Naive thymus-derived CD4-positive, alpha-beta T cell (primary cell): ENCODE data around the gene LNPEP. TPM values are rescaled to one million over a fixed set of nuclear protein-coding genes. Genes with fewer than 3 reads are reported as not detected.
A peak's percentile ranks its signal among the peaks of the same experiment; 100 is the strongest.

ENCODE experiments used
- ATAC-seq: fragments of 150-1000 bp; cut with Tn5 transposase; 2 replicates; pipeline ENCODE4 v1.10.0; 2021; ENCODE audit warnings: mild to moderate bottlenecking, moderate library complexity
- CTCF ChIA-PET: fragments of 350-600 bp; sonication (Branson Sonifier 250); formaldehyde crosslinking; loops from one replicate; lab custom pipeline; 2021; ENCODE audit warnings: antibody characterized with exemption; lab: Charles Lee
- POLR2A ChIA-PET: fragments of 350-600 bp; sonication (Branson Sonifier 250); formaldehyde crosslinking; loops from one replicate; lab custom pipeline; 2021; ENCODE audit warnings: antibody characterized with exemption, inconsistent platforms; lab: Charles Lee
- DNase-seq, 9 donors: peaks; one replicate each; pipeline versions ENCODE4 v3.0.0 to v3.0.0-alpha.2; 2020 to 2022; ENCODE audit warnings: mixed read lengths in 1 of 9
- H3K27ac ChIP-seq: one replicate; pipeline ENCODE4 v1.7.0; 2013; ENCODE audit warnings: mild to moderate bottlenecking, low read depth, low read length, moderate library complexity
- H3K27me3 ChIP-seq, 2 donors: one replicate each; pipeline ENCODE4 v1.7.0; 2013; ENCODE audit warnings: low read length in 2 of 2, mild to moderate bottlenecking in 2 of 2, moderate library complexity in 2 of 2; ENCODE audit not compliant: control insufficient read depth in 2 of 2, insufficient read depth in 2 of 2
- H3K36me3 ChIP-seq, 3 experiments: 1 replicate in 2 of 3; 2 replicates in 1 of 3; pipeline ENCODE4 v1.7.0; 2013; ENCODE audit warnings: low read length in 3 of 3, mild to moderate bottlenecking in 3 of 3, moderate library complexity in 1 of 3; ENCODE audit not compliant: insufficient read depth in 3 of 3, control insufficient read depth in 2 of 3
- H3K4me1 ChIP-seq, 2 donors: one replicate each; pipeline ENCODE4 v1.7.0; 2013; ENCODE audit warnings: low read length in 2 of 2, mild to moderate bottlenecking in 2 of 2, moderate library complexity in 1 of 2; ENCODE audit not compliant: control insufficient read depth in 2 of 2, insufficient read depth in 2 of 2
- H3K4me3 ChIP-seq: 2 replicates; pipeline ENCODE4 v1.7.0; 2013; ENCODE audit warnings: mild to moderate bottlenecking, low read length
- H3K9me3 ChIP-seq, 3 experiments: 1 replicate in 2 of 3; 2 replicates in 1 of 3; pipeline ENCODE4 v1.7.0; 2013; ENCODE audit warnings: low read length in 3 of 3; ENCODE audit not compliant: control insufficient read depth in 2 of 3
- H3K27ac Mint-ChIP-seq, 9 donors: one replicate each; pipeline ENCODE4 v1.8.0; 2020 to 2022; ENCODE audit warnings: mixed read lengths in 9 of 9, mild to moderate bottlenecking in 8 of 9, moderate library complexity in 5 of 9, inconsistent platforms in 2 of 9
- H3K27me3 Mint-ChIP-seq, 5 donors: one replicate each; pipeline ENCODE4 v1.8.0; 2021 to 2022; ENCODE audit warnings: mixed read lengths in 5 of 5, mild to moderate bottlenecking in 1 of 5
- H3K36me3 Mint-ChIP-seq, 5 donors: one replicate each; pipeline ENCODE4 v1.8.0; 2020 to 2022; ENCODE audit warnings: mixed read lengths in 5 of 5, mild to moderate bottlenecking in 3 of 5, inconsistent platforms in 1 of 5
- H3K4me1 Mint-ChIP-seq, 7 donors: one replicate each; pipeline ENCODE4 v1.8.0; 2020 to 2022; ENCODE audit warnings: mixed read lengths in 7 of 7, mild to moderate bottlenecking in 3 of 7, inconsistent platforms in 1 of 7
- H3K4me3 Mint-ChIP-seq, 10 donors: one replicate each; pipeline ENCODE4 v1.8.0; 2020 to 2022; ENCODE audit warnings: mild to moderate bottlenecking in 10 of 10, mixed read lengths in 10 of 10, moderate library complexity in 6 of 10, inconsistent platforms in 2 of 10
- H3K9me3 Mint-ChIP-seq, 11 donors: one replicate each; pipeline ENCODE4 v1.8.0; 2020 to 2022; ENCODE audit warnings: mixed read lengths in 11 of 11, mild to moderate bottlenecking in 4 of 11, inconsistent platforms in 1 of 11, moderate library complexity in 1 of 11
- intact Hi-C, 2 donors: fragments of 100-400 bp; cut with micrococcal nuclease; formaldehyde crosslinking; loops; one replicate each; pipeline ENCODE4 v1.15.1; 2023
- polyA plus RNA-seq, 2 donors: library from polyadenylated mRNA; unstranded; fragments of 300-500 nt; fragmentation: Illumina TruSeq; gene quantifications; one replicate each; pipeline ENCODE4 v1.2.3, GENCODE V29; 2021
- total RNA-seq, 6 experiments: library from RNA in 5 of 6; stranded (reverse) in 5 of 6; gene quantifications; 1 replicate in 5 of 6; 2 replicates in 1 of 6; pipeline ENCODE4 v1.2.3 and lab custom pipeline; 2021 to 2026

LNPEP gene
- total and polyA plus RNA-seq, 7 experiments from 2014 or later: 53.2 to 109 (median 82.6) TPM

DNA sequence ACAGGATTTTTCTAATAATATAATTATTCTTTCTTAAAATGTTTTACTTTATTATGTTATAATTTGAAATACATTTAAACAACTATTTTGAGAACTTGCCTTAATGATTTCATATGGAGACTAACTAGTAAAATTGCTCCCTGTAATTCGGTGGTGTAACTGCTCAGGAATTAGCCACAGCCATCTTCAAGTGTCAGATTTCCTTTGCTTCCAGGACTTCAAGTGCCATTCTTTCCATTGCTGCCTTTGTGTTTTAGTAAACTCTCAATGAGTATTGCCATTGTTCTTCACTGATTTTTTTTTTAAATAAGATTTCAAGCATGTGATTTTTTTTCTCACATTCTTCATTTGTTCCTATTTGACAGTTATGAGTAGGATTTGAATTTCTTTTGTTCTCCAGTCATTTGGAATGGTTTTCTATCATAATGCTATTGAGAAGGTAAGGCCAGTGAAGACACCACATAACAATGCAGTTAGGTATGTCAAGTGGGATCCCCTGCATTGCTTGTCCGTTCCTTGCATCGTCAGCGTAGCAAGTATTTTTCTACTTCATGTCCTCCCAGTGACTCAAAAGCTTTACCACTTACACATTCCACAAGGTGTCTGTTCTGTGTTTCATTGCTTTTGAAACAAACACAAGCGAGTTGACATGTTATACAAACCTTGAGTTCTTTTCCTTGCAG, 83.7 kb downstream of the LNPEP start:
- no peak overlapping the region for H3K4me3 ChIP-seq
- ATAC-seq: no peak
- Mint-ChIP-seq H3K4me1 (peaks cover 14 to 50% (median 32%) of the 10 kb centered on the region in 7 donors), H3K27me3 (no peaks in the 10 kb centered on the region), H3K36me3 (peaks cover 16 to 63% (median 56%) of the 10 kb centered on the region in 5 donors), H3K27ac (peak overlapping the region in 2 of 9 donors; percentile 59 to 62), H3K4me3 (no peak overlapping the region), H3K9me3 (no peaks in the 10 kb centered on the region)
- POLR2A ChIA-PET: interaction anchor here (1.0 kb wide), 1 partner anchor 83 kb away, joined by 3 read pairs; no protein-coding TSS in a partner anchor
- H3K36me3 ChIP-seq: peaks cover 12 to 61% (median 29%) of the 10 kb centered on the region in 3 experiments
- CTCF ChIA-PET: no interaction called here
- H3K4me1 ChIP-seq: peaks cover 0 to 9% of the 10 kb centered on the region in 2 donors
- no peak overlapping the region for H3K27ac ChIP-seq
- DNase-seq: no peak
- intact Hi-C loops: loop anchor here in 1 of 2 donors (5.0 kb wide), 1 partner anchor 82 kb away; the partner anchor contains the start of gene LNPEP
- H3K9me3 ChIP-seq: no peaks in the 10 kb centered on the region
- H3K27me3 ChIP-seq: no peaks in the 10 kb centered on the region

DNA sequence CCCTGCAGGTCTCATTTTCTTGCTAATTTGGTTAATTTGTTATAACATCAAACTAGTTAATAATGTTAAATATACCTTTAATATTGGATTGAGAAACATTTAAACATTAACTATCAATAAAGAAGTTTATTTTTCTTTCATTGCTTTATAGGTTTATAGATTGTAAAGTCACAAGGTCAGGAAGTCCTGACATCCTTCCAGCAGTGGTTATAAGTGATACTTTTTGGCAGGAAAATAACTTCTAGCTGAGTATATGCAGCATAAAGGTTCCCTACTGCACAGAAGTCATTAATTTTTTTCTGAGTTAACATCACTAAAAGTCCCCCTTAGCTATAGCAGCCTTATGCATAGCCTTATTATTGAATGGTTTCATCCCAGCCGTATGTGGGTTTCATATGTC, 85.5 kb downstream of the LNPEP start:
- peak overlapping the region in 1 of 9 donors; percentile 63 for H3K27ac Mint-ChIP-seq
- ChIA-PET CTCF (no interaction called here), POLR2A (interaction anchor here (1.5 kb wide), 1 partner anchor 85 kb away, joined by 4 read pairs; the partner anchor contains the start of gene LNPEP)
- ATAC-seq: no peak
- H3K4me3 ChIP-seq: no peak overlapping the region
- H3K27me3 Mint-ChIP-seq: no peaks in the 10 kb centered on the region
- H3K27me3 ChIP-seq: no peaks in the 10 kb centered on the region
- peaks cover 11 to 66% (median 31%) of the 10 kb centered on the region in 3 experiments for H3K36me3 ChIP-seq
- H3K9me3 Mint-ChIP-seq: no peaks in the 10 kb centered on the region
- DNase-seq: no peak
- intact Hi-C loops: no loop called here
- peaks cover 0 to 9% of the 10 kb centered on the region in 2 donors for H3K4me1 ChIP-seq
- no peak overlapping the region for H3K27ac ChIP-seq
- H3K9me3 ChIP-seq: no peaks in the 10 kb centered on the region
- H3K4me3 Mint-ChIP-seq: no peak overlapping the region
- peaks cover 13 to 42% (median 26%) of the 10 kb centered on the region in 7 donors for H3K4me1 Mint-ChIP-seq
- peaks cover 9 to 57% (median 52%) of the 10 kb centered on the region in 5 donors for H3K36me3 Mint-ChIP-seq

DNA sequence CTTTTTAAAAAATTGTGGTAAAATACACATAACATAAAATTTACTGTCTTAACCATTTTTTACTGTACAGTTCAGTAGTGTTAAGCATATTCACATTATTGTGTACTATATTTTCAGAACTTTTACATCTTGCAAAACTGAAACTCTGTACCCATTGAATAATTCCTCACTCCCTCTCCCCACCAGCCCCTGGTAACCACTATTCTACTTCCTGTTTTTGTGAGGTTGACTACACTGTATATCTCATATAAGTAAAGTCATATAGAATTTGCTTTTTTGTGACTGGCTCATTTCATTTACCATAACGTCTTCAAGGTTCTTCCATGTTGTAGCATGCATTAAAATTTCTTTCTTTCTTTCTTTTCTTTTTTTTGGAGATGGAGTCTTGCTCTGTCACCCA, 87.0 kb downstream of the LNPEP start:
- H3K9me3 Mint-ChIP-seq: no peaks in the 10 kb centered on the region
- H3K36me3 Mint-ChIP-seq: peaks cover 13 to 53% (median 52%) of the 10 kb centered on the region in 5 donors
- H3K4me1 ChIP-seq: peaks cover 0 to 9% of the 10 kb centered on the region in 2 donors
- H3K27me3 Mint-ChIP-seq: no peaks in the 10 kb centered on the region
- ATAC-seq: peak; percentile 42
- H3K9me3 ChIP-seq: no peaks in the 10 kb centered on the region
- H3K4me3 Mint-ChIP-seq: peak overlapping the region in 3 of 10 donors; percentile 12 to 53 (median 50)
- ChIA-PET POLR2A (no interaction called here), CTCF (no interaction called here)
- no peak for DNase-seq
- H3K27me3 ChIP-seq: no peaks in the 10 kb centered on the region
- H3K27ac Mint-ChIP-seq: peak overlapping the region in 7 of 9 donors; percentile 29 to 84 (median 57)
- H3K36me3 ChIP-seq: peaks cover 17 to 75% (median 34%) of the 10 kb centered on the region in 3 experiments
- H3K4me1 Mint-ChIP-seq: peaks cover 13 to 34% (median 26%) of the 10 kb centered on the region in 7 donors
- H3K27ac ChIP-seq: no peak overlapping the region
- intact Hi-C loops: no loop called here
- no peak overlapping the region for H3K4me3 ChIP-seq

DNA sequence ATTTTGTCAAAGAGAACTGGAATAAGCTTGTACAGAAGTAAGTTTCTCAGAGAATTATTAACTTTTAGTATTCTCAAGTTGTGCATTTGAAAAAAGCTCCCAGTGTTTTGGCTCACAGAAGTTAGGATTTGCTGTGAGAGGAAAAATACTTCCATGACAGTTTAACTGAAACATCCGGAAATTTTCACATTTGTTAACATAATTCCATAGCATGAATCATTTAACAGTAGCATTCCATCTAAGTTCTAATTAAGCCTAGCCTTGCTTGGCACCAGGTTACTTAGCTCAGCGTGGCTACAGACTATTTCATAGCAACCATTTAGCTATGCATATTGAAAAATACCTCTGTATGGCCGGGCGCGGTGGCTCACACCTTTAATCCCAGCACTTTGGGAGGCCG, 90.8 kb downstream of the LNPEP start:
- POLR2A ChIA-PET: no interaction called here

DNA sequence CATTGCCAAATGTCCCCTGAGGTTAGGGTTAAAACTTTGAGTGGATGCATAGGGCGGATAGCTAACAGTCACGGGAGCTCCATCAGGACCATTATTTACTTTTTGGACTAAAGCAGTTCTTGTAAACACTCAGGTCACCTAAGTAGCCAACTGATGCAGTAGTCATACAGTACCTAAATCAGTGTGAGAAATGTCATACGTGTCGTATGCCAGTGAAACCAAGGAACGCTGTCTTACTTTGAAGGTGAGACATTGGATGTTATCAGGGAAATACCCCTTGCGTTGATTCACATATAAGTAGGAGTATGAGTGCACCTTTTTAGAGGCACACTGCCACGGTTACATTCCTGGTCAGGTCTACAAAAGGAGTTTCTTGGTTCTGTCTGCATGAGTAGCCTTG, 101.9 kb downstream of the LNPEP start:
- no peak overlapping the region for H3K4me3 Mint-ChIP-seq
- peaks cover 0 to 6% (median 0%) of the 10 kb centered on the region in 3 experiments for H3K36me3 ChIP-seq
- no peaks in the 10 kb centered on the region for H3K27me3 Mint-ChIP-seq
- POLR2A ChIA-PET: no interaction called here
- peak overlapping the region in 2 of 9 donors; percentile 19 to 32 for H3K27ac Mint-ChIP-seq
- ATAC-seq (no peak), DNase-seq (no peak)
- H3K36me3 Mint-ChIP-seq: peaks cover 0 to 26% (median 12%) of the 10 kb centered on the region in 5 donors
- H3K4me1 Mint-ChIP-seq: peaks cover 0 to 7% (median 3%) of the 10 kb centered on the region in 7 donors
- H3K9me3 ChIP-seq: no peaks in the 10 kb centered on the region
- no peaks in the 10 kb centered on the region for H3K9me3 Mint-ChIP-seq
- no peaks in the 10 kb centered on the region for H3K27me3 ChIP-seq
- intact Hi-C loops: no loop called here
- H3K4me3 ChIP-seq: no peak overlapping the region
- no peaks in the 10 kb centered on the region for H3K4me1 ChIP-seq
- no peak overlapping the region for H3K27ac ChIP-seq
- CTCF ChIA-PET: interaction anchor here (0.8 kb wide), 1 partner anchor 1379 kb away, joined by 3 read pairs; no protein-coding TSS in a partner anchor

More for the DNA sequence above, 90.8 kb downstream of the LNPEP start:
- Histone ChIP-seq H3K4me3 (no peak overlapping the region), H3K27ac (no peak overlapping the region), H3K4me1 (peaks cover 0 to 9% of the 10 kb centered on the region in 2 donors), H3K36me3 (peaks cover 26 to 81% (median 45%) of the 10 kb centered on the region in 3 experiments), H3K9me3 (no peaks in the 10 kb centered on the region), H3K27me3 (no peaks in the 10 kb centered on the region)
- ATAC-seq (no peak), DNase-seq (no peak)
- Mint-ChIP-seq H3K4me3 (no peak overlapping the region), H3K9me3 (no peaks in the 10 kb centered on the region), H3K4me1 (peaks cover 11 to 22% (median 16%) of the 10 kb centered on the region in 7 donors), H3K27ac (no peak overlapping the region), H3K36me3 (peaks cover 12 to 63% (median 55%) of the 10 kb centered on the region in 5 donors), H3K27me3 (no peaks in the 10 kb centered on the region)
- intact Hi-C loops: no loop called here
- CTCF ChIA-PET: no interaction called here

DNA sequence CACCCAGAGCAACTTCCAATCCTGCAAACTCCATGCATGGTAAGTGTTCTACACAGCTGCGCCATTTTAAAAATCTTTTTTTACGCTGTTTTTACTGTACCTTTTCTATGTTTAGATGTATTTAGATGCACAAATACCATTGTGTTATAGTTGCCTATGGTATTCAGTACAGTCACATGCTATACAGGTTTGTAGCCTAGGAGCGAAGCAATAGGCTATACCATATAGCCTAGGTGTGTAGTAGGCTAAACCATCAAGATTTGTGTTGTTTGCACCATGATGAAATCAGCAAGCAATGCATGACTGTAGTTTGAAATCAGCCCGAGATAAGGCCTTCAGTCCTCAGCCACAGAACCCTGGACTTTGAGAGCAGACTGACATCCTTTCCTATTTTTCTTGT, 105.4 kb downstream of the LNPEP start:
- no peaks in the 10 kb centered on the region for H3K9me3 Mint-ChIP-seq
- H3K27me3 ChIP-seq: no peaks in the 10 kb centered on the region
- no peaks in the 10 kb centered on the region for H3K36me3 ChIP-seq
- ATAC-seq (no peak), DNase-seq (no peak)
- no peak overlapping the region for H3K4me3 Mint-ChIP-seq
- no peak overlapping the region for H3K4me3 ChIP-seq
- peaks cover 0 to 8% (median 4%) of the 10 kb centered on the region in 7 donors for H3K4me1 Mint-ChIP-seq
- peaks cover 0 to 4% (median 0%) of the 10 kb centered on the region in 5 donors for H3K27me3 Mint-ChIP-seq
- H3K4me1 ChIP-seq: no peaks in the 10 kb centered on the region
- no peak overlapping the region for H3K27ac Mint-ChIP-seq
- peaks cover 0 to 8% (median 4%) of the 10 kb centered on the region in 5 donors for H3K36me3 Mint-ChIP-seq
- no peaks in the 10 kb centered on the region for H3K9me3 ChIP-seq
- intact Hi-C loops: no loop called here
- CTCF ChIA-PET: interaction anchor here (1.6 kb wide), 1 partner anchor 172 kb away, joined by 4 read pairs; no protein-coding TSS in a partner anchor
- no peak overlapping the region for H3K27ac ChIP-seq
- POLR2A ChIA-PET: interaction anchor here (1.1 kb wide), 1 partner anchor 105 kb away, joined by 3 read pairs; the partner anchor contains the start of gene LNPEP
